Measurements from ENCODE around the gene TEC.

The TEC gene

GRCh38 chr4:48110452-48110978 is 159.1 kb downstream of the TEC start:
- no peak for TF ChIP-seq CTCF (IDR thresholded peaks at IDR 0.05; ENCODE audit: low read depth, low read length)
- in situ Hi-C loops (cut with HindIII; ENCODE audit: low sequenced_read_pairs), result no loop called here
- DNase-seq (ENCODE audit: low read depth, low spot score), result no peak
- no peak overlapping the region for H3K4me3 ChIP-seq (ENCODE audit: low read depth, low read length)

- peak; percentile 54 for DNase-seq (ENCODE audit: low read depth, low spot score)
- H3K4me3 ChIP-seq (ENCODE audit: low read depth, low read length), result no peak overlapping the region
- in situ Hi-C loops (cut with HindIII; ENCODE audit: low sequenced_read_pairs), result no loop called here
- TF ChIP-seq CTCF (IDR thresholded peaks at IDR 0.05; ENCODE audit: low read depth, low read length), result peak; percentile 58
Measured at GRCh38 chr4:48109413-48110263, 160.0 kb downstream of the TEC start.

GRCh38 chr4:48108309-48109073 is 161.1 kb downstream of the TEC start:
- DNase-seq (ENCODE audit: low read depth, low spot score), result no peak
- in situ Hi-C loops (cut with HindIII; ENCODE audit: low sequenced_read_pairs), result no loop called here
- no peak overlapping the region for H3K4me3 ChIP-seq (ENCODE audit: low read depth, low read length)
- TF ChIP-seq CTCF (IDR thresholded peaks at IDR 0.05; ENCODE audit: low read depth, low read length), result no peak

GRCh38 chr4:48105230-48105629 is 164.4 kb downstream of the TEC start:
- in situ Hi-C loops (cut with HindIII; ENCODE audit: low sequenced_read_pairs), result no loop called here
- DNase-seq (ENCODE audit: low read depth, low spot score), result no peak
- no peak overlapping the region for H3K4me3 ChIP-seq (ENCODE audit: low read depth, low read length)
- no peak for TF ChIP-seq CTCF (IDR thresholded peaks at IDR 0.05; ENCODE audit: low read depth, low read length)

- DNase-seq (ENCODE audit: low read depth, low spot score), result no peak
- in situ Hi-C loops (cut with HindIII; ENCODE audit: low sequenced_read_pairs), result no loop called here
- TF ChIP-seq CTCF (IDR thresholded peaks at IDR 0.05; ENCODE audit: low read depth, low read length), result no peak
- H3K4me3 ChIP-seq (ENCODE audit: low read depth, low read length), result no peak overlapping the region
Measured at GRCh38 chr4:48103483-48104139, 166.0 kb downstream of the TEC start.

- in situ Hi-C loops (cut with HindIII; ENCODE audit: low sequenced_read_pairs), result no loop called here
- no peak for DNase-seq (ENCODE audit: low read depth, low spot score)
- H3K4me3 ChIP-seq (ENCODE audit: low read depth, low read length), result no peak overlapping the region
- TF ChIP-seq CTCF (IDR thresholded peaks at IDR 0.05; ENCODE audit: low read depth, low read length), result no peak
Measured at GRCh38 chr4:48102303-48102702, 167.3 kb downstream of the TEC start.
